ENCODE measurements around the gene RICTOR.

Gene RICTOR

GRCh38 chr5:39058178-39058921 lies 15.8 kb downstream of the RICTOR start:
- no peak for TF ChIP-seq CTCF (IDR thresholded peaks at IDR 0.05; ENCODE audit: control insufficient read depth, extremely low read depth, insufficient read depth)
- no peak for DNase-seq (ENCODE audit: low read depth)
- no peak overlapping the region for H3K4me3 ChIP-seq (ENCODE audit: low read depth, low read length)

- H3K4me3 ChIP-seq (ENCODE audit: low read depth, low read length), result no peak overlapping the region
- DNase-seq (ENCODE audit: low read depth), result no peak
- TF ChIP-seq CTCF (IDR thresholded peaks at IDR 0.05; ENCODE audit: control insufficient read depth, extremely low read depth, insufficient read depth), result no peak
Measured at GRCh38 chr5:39057734-39058133, 16.5 kb downstream of the RICTOR start.

GRCh38 chr5:39055768-39056398 lies 18.3 kb downstream of the RICTOR start:
- DNase-seq (ENCODE audit: low read depth), result no peak
- no peak overlapping the region for H3K4me3 ChIP-seq (ENCODE audit: low read depth, low read length)
- no peak for TF ChIP-seq CTCF (IDR thresholded peaks at IDR 0.05; ENCODE audit: control insufficient read depth, extremely low read depth, insufficient read depth)

DNA sequence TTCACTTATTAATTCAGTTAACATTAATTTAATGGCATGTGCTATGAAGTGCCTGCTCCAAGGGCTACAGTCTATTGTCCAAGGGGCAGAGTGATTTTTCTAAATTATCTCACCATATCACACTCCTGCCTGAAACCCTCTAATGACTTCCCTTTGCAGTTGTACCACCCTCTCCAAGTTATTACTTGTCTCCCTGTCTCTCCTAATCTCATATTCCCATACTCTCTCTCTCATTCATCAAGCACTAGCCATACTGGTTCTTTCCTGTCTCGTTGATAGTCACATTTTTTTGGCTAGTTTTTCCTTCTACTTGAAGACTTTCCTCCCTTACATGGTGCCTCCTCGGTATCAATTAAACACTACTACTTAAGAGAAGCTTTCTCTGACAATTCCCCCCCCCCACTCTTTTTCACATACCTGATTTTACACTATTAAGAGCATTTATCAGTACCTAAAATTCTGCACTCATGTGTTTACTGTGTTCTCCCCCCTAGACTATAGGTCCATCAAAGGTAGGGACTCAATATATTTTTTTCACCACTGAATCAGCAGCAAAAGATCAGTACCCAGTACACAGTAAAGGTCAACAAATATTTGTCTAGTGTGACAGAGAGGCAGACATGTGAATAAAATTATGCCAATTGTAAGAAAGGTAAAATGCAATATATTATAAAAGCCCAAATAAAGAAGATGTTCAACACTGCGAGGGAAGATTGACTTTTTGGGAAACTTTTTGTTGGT lies 19.0 kb downstream of the RICTOR start:
- TF ChIP-seq CTCF (IDR thresholded peaks at IDR 0.05; ENCODE audit: control insufficient read depth, extremely low read depth, insufficient read depth), result no peak
- no peak overlapping the region for H3K4me3 ChIP-seq (ENCODE audit: low read depth, low read length)
- no peak for DNase-seq (ENCODE audit: low read depth)

DNA sequence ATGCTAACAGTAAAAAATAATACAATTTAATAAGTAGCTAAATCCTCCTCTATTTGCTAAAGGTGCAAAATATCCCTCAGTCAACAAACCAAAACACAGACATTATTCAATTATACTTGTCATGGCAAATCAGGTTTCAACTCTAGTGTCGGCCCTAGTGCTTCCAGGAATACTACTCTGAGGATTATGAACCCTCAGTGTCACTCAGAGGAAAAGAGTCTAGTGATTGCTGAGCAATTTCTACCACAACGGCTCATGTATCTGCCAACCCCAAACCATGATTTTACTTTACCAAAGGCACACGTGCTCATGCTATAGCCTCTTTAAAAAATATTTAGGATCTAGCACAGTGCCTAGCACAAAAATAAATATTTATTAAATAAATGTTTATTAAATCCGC lies 21.0 kb downstream of the RICTOR start:
- no peak for DNase-seq (ENCODE audit: low read depth)
- TF ChIP-seq CTCF (IDR thresholded peaks at IDR 0.05; ENCODE audit: control insufficient read depth, extremely low read depth, insufficient read depth), result no peak
- H3K4me3 ChIP-seq (ENCODE audit: low read depth, low read length), result no peak overlapping the region

DNA sequence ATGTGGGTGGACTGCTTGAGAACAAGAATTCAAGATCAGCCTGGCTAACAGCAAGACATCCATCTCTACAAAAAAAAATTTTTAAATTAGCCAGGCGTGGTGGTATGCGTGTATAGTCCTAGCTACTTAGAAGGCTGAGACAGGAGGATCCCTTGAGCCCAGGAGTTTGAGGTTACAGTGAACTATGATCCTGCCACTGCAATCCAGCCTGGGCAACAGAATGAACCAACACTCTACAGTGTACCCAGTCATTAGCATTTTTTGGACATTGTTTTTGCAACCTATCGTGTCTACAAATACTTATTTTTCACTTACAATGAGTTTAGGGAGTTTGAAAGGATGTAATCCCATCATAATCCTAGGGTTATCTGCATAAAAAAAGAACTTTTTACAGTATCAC lies 22.1 kb downstream of the RICTOR start:
- DNase-seq (ENCODE audit: low read depth), result no peak
- no peak overlapping the region for H3K4me3 ChIP-seq (ENCODE audit: low read depth, low read length)
- TF ChIP-seq CTCF (IDR thresholded peaks at IDR 0.05; ENCODE audit: control insufficient read depth, extremely low read depth, insufficient read depth), result no peak

All from LNCaP clone FGC (cell line).